ENCODE results near the gene ZSWIM2. TPM values are rescaled to one million over a fixed set of nuclear protein-coding genes. Genes with fewer than 3 reads are reported as not detected.
"Not testable (repeated sequence)": the region's sequence is repeated elsewhere in the genome, so short reads cannot be mapped to it uniquely, and the experiment has no call there.

ZSWIM2 gene
- total RNA-seq, 1 experiment from 2014 or later: not detected

DNA sequence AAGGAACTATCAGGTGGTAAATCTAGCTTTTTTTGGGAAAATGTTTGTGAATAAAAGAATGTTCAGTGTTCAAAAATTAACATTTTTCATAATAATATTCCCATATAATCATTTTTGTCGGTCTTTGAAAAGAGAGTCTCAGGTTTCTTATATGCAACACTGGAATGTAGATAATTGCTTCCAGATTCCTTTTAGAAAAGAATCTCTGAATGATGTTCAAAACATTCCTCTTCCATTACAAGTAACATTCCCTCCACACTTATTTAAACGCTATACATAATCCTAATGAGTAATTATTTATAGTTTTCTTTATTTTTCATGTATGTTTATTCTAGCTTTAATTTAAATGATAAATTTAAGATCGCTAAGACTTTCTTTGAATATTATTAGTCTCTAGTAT lies 7.0 kb downstream of the ZSWIM2 start:
- DNase-seq (ENCODE audit: low read depth): peak; percentile 65

DNA sequence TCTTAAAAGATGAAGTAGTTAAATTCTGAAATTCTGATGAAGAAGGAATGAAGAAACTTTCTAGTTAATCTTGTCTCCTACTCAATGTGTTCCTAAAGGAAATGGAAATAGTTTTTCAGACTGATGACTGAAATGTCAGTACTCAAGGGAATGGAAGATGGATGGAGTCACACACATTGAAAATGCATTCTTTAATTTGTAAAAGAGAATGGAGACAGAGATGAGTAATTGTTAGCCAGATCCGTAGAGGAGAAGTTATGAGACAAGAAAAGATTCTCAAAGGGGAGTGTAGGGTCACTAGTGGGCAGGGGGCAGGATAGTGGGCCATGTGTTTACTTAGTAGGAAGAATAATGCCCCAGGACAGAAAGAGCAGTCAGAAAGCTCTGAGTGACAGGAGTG lies 13.3 kb downstream of the ZSWIM2 start:
- DNase-seq (ENCODE audit: low read depth): no peak

DNA sequence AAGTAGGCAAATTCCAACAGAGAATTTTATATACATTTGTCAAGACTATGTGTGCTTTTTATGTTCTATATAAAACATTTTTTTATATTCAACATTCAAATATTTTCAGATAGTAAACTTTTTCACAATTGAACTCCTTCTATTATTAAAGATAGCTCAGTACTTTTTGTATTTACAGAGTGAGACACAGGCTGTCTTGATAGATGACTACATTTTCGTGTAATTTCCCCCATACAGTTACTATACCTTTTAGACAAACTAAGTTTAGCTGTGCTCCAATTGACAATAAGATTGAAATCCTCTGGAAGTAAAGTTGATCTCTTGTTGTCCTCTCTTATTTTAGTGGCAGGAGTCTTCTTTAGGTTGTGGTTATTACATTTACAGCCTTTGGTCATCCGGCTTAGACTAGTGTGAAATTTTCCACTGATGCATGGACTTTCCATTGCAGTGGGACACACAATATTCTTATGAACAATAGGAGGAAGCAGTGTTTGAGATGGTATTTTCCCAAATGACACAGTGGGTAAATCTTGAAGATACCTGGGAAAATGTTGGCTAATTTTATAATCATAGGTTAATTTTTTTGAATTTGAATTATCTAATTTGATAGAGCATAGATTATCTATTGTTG lies 21.0 kb downstream of the ZSWIM2 start:
- DNase-seq (ENCODE audit: low read depth): no peak

DNA sequence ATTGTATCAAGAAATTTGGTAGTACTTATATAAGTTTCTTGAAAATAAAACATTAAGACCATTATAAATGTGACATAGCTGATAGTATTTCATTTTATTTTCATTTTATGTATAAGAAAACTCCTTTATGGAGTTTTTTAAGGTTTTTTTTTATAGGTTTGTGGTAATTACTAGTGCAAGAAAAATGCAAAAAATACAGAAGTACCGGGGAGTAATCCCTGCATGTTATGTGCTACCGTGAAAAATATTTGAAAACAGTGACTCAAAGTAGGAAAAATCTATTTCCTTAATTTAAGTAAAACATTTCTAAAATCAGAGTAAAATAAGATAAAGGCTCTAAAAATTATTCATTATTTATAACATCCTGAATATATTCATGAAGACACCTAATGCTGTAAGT lies 21.6 kb downstream of the ZSWIM2 start:
- DNase-seq (ENCODE audit: low read depth): no peak

DNA sequence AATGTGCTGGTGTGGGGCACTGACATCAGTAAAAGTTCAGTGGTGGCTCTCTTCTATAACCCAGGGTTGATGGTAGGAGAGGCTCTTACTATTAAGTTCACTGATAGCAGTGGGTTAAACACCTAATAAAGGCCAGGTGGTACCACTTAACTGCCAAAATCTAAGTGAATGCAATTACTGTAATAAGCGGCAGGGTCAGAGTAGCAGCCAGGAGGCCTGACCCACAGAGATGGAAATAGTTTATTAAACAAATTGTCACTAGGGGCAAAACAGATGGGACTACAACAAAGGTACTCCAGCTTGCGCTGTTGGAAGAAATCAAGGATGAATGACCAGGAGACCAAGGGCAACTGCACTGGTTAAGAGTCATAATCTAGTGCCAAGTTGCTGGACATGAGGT lies 26.6 kb downstream of the ZSWIM2 start:
- DNase-seq (ENCODE audit: low read depth): no peak

DNA sequence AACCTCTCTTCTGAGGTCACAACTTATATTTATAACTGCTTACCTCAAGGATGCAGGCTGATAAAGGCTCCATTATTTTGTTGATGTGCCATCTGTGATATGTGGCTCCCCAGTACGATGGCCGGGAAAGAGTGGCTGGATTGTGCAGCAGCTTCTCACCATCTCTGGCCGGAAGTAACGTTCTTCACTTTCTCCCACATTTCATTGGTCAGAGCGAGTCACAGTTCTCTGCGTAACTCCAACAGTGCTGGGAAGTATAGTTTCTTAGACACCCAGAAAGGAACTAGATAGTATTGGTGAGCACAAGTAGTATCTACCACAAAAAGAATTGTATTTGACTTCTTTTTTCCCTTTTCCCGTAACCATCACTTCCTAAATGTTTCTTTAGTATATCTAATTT lies 28.7 kb downstream of the ZSWIM2 start:
- DNase-seq (ENCODE audit: low read depth): peak; percentile 65

DNA sequence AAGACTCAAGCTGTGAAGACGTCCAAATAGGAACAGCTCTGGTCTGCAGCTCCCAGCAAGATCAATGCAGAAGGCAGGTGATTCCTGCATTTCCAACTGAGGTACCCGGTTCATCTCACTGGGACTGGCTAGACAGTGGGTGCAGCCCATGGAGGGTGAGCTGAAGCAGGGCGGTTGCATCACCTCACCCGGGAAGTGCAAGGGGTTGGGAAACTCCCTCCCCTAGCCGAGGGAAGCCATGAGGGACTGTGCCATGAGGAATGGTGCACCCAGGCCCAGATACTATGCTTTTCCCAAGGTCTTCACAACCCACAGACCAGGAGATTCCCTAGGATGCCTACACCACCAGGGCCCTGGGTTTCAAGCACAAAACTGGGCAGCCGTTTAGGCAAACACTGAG lies 37.2 kb downstream of the ZSWIM2 start:
- not testable (repeated sequence) for DNase-seq (ENCODE audit: low read depth)

DNA sequence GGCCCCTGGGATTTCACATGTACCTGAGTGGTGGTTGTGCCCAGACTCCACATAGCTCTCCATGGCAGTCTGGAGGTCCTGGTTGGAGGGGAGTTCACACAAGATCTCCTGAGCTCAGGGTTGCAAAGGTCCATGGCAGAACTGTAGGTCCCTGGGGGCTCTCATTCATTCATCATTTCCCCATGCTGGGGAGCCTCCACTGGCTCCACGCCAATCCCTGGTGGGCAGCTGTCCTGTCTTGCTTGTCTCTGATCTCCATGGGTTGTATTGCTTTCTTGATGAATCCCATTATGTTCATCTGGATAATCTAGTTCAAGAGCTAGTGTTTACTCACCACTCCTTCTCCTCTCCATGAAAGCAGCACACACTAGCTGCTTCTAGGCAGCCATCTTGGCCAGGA lies 42.4 kb downstream of the ZSWIM2 start:
- DNase-seq (ENCODE audit: low read depth): no peak

DNA sequence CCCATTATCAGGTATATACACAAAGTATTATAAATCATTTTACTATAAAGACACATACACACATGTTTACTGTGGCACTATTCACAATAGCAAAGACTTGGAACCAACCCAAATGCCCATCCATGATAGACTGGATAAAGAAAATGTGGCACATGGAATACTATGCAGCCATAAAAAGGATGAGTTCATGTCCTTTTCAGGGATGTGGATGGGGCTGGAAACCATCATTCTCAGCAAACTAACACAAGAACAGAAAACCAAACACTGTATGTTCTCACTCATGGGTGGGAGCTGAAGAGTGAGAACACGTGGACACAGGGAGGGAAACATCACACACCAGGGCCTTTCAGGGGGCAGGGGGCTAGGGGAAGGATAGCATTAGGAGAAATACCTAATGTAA lies 50.4 kb downstream of the ZSWIM2 start:
- not testable (repeated sequence) for DNase-seq (ENCODE audit: low read depth)

DNA sequence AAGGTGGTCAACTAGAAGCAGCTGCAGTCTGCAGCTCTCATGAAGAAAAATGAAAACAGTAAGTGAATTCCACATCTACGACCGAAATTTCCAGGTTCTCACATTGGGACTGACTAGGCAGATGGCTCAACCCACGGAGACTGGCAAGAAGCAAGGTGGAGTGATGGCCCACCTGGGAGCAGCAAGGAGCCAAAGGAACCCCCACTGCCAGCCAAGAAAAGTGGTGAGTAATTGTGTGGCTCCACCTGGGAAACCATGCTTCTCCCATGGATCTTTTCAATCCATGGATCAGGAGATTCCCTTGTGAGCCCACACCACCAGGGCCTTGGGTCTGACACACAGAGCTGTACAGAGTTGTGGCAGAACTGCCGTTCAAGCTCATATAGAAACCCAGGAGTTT lies 64.0 kb downstream of the ZSWIM2 start:
- DNase-seq (ENCODE audit: low read depth): no peak

DNA sequence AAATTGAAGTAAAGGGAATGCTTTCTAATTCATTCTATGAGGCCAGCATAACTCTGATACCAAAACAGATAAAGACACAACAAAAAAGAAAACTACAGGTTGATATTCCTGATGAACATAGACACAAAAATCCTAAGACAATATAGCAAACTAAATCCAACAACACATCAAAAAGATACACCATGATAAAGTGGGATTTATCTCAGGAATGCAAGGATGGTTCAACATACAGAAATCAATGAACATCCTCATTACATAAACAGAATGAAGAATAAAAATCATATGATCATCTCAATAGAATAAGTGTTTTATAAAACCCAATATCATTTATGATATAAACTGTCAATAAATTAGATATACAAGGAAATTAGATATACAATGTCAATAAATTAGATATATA lies 65.7 kb downstream of the ZSWIM2 start:
- no peak for DNase-seq (ENCODE audit: low read depth)

DNA sequence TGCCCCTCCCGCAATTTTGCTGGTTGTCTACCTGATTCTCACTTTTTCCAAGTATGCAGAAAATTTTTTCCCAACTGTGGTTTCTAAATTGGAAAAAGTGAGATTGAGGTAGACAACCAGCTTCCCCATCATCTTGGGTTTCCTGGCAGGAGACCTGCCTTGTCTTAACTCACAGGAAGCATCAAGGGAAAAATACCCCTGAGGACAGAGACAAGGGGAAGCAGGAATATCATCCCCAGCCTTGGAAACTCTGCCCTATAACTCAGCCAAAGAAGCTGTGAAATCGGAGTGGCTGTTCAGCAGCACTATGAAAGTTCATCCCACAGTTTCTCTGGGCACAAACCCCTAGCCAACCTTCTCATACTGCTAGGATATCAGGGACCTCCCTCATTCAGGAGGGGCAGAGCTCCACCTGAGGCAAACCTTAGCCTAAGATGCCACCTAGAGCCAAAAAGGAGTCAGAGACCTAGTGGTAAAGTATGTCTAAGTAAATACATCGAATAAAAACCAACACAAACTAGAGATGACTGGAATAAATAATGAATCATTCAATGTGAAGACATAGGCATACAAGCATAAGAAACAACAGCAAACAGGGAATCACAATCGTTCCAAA lies 68.2 kb downstream of the ZSWIM2 start:
- DNase-seq (ENCODE audit: low read depth): peak; percentile 46

Other genes with a start within 250 kb of the ZSWIM2 start
- 5.9 and 6.1 TPM in 2 replicates for gene FAM171B, start 155.1 kb downstream of the ZSWIM2 start, total RNA-seq (2014; rRNA removed; shearing (Covaris generic))